Lower leg skin (tissue), 3 donors: ENCODE data around the gene USF1.
"Not testable (repeated sequence)": the region's sequence is repeated elsewhere in the genome, so short reads cannot be mapped to it uniquely, and the experiment has no call there.

ENCODE experiments used
- POLR2A ChIP-seq, 2 donors: fragments of 450-650 bp; IDR thresholded peaks; one replicate each; pipeline ENCODE4 v1.6.1; 2016 to 2017; ENCODE audit warnings: antibody characterized with exemption in 2 of 2, mild to moderate bottlenecking in 1 of 2, moderate library complexity in 1 of 2
- TF ChIP-seq, protein P1 (sequence below), 3 donors: fragments of 450-650 bp; IDR thresholded peaks; one replicate each; pipeline ENCODE4 v1.5.1; 2016; ENCODE audit warnings: antibody characterized with exemption in 3 of 3, mild to moderate bottlenecking in 3 of 3, moderate library complexity in 2 of 3

DNA sequence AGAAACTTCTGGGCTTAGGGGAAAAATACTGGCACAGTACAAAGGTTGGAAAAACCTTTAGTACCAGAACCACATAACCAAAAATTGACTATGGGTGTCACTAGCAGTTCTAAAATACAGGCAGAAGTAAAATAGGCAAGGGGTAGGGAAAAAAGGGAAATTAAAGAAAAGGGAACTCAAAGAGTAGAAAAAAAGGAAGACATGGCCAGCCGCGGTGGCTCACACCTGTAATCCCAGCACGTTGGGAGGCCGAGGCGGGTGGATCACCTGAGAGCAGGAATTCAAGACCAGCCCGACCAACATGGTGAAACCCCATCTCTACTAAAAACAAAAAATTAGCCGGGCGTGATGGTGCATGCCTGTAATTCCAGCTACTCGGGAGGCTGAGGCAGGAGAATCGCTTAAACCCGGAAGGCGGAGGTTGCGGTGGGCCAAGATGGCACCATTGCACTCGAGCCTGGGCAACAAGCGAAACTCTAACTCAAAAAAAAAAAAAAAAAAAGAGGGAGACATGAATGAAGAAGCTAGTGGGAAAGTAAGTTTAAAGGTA is 26.6 kb downstream of the USF1 start:
- TF ChIP-seq, protein P1, sequence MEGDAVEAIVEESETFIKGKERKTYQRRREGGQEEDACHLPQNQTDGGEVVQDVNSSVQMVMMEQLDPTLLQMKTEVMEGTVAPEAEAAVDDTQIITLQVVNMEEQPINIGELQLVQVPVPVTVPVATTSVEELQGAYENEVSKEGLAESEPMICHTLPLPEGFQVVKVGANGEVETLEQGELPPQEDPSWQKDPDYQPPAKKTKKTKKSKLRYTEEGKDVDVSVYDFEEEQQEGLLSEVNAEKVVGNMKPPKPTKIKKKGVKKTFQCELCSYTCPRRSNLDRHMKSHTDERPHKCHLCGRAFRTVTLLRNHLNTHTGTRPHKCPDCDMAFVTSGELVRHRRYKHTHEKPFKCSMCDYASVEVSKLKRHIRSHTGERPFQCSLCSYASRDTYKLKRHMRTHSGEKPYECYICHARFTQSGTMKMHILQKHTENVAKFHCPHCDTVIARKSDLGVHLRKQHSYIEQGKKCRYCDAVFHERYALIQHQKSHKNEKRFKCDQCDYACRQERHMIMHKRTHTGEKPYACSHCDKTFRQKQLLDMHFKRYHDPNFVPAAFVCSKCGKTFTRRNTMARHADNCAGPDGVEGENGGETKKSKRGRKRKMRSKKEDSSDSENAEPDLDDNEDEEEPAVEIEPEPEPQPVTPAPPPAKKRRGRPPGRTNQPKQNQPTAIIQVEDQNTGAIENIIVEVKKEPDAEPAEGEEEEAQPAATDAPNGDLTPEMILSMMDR (IDR thresholded peaks at IDR 0.05), result not testable (repeated sequence)
- not testable (repeated sequence) for TF ChIP-seq POLR2A (IDR thresholded peaks at IDR 0.05)
